NCI-H2171 (cell line): ENCODE measurements around the gene CDH4.

Experiments
- DNase-seq: peaks from one replicate; lab custom pipeline; 2025; lab: John Stamatoyannopoulos, UW

Gene CDH4

GRCh38 chr20:61251529-61252393 lies at the start of gene CDH4:
TSS of gene CDH4 (plus strand) at chr20:61252261.
- no peak for DNase-seq

- no peak for DNase-seq
These were observed 48.7 kb upstream of the CDH4 start for GRCh38 chr20:61203320-61203719.

GRCh38 chr20:61204206-61204605 lies 47.9 kb upstream of the CDH4 start:
- DNase-seq: no peak

- DNase-seq: no peak
These were observed 46.3 kb upstream of the CDH4 start for GRCh38 chr20:61205769-61206168.

- no peak for DNase-seq
These were observed 41.2 kb upstream of the CDH4 start for GRCh38 chr20:61210862-61211261.

- no peak for DNase-seq
These were observed 34.2 kb upstream of the CDH4 start for GRCh38 chr20:61217848-61218247.

GRCh38 chr20:61219021-61219431 lies 33.0 kb upstream of the CDH4 start:
- no peak for DNase-seq

GRCh38 chr20:61220131-61220530 lies 31.9 kb upstream of the CDH4 start:
- DNase-seq: no peak

GRCh38 chr20:61220626-61221325 lies 31.3 kb upstream of the CDH4 start:
- DNase-seq: no peak

GRCh38 chr20:61222699-61223098 lies 29.4 kb upstream of the CDH4 start:
- DNase-seq: no peak

- no peak for DNase-seq
These were observed 28.9 kb upstream of the CDH4 start for GRCh38 chr20:61223121-61223520.

- DNase-seq: no peak
These were observed 21.9 kb upstream of the CDH4 start for GRCh38 chr20:61230166-61230565.

- no peak for DNase-seq
These were observed 18.5 kb upstream of the CDH4 start for GRCh38 chr20:61233590-61233989.

- DNase-seq: no peak
These were observed 17.7 kb upstream of the CDH4 start for GRCh38 chr20:61234224-61234890.

GRCh38 chr20:61236713-61237112 lies 15.3 kb upstream of the CDH4 start:
- no peak for DNase-seq

- DNase-seq: no peak
These were observed 13.2 kb upstream of the CDH4 start for GRCh38 chr20:61238813-61239212.

- no peak for DNase-seq
These were observed 11.2 kb upstream of the CDH4 start for GRCh38 chr20:61240814-61241213.

GRCh38 chr20:61244213-61244612 lies 7.8 kb upstream of the CDH4 start:
- no peak for DNase-seq

GRCh38 chr20:61246269-61246668 lies 5.8 kb upstream of the CDH4 start:
- DNase-seq: no peak

- DNase-seq: no peak
These were observed 2.4 kb upstream of the CDH4 start for GRCh38 chr20:61249626-61250025.

- DNase-seq: no peak
These were observed 671 bp downstream of the CDH4 start for GRCh38 chr20:61252601-61253263.

- DNase-seq: no peak
These were observed 1.2 kb downstream of the CDH4 start for GRCh38 chr20:61253264-61253639.
